Duodenal mucosa (tissue), 2 donors: ENCODE measurements around the gene COL7A1.

Experiments
- H3K27ac ChIP-seq: one replicate; pipeline ENCODE4 v1.7.0; 2013; ENCODE audit warnings: low read depth, low read length
- H3K27me3 ChIP-seq, 2 donors: one replicate each; pipeline ENCODE4 v1.7.0; 2013; ENCODE audit warnings: low read length in 2 of 2, control low read depth in 1 of 2; ENCODE audit not compliant: insufficient read depth in 2 of 2, control insufficient read depth in 1 of 2
- H3K36me3 ChIP-seq, 2 donors: one replicate each; pipeline ENCODE4 v1.7.0; 2013; ENCODE audit warnings: low read length in 2 of 2, control low read depth in 1 of 2; ENCODE audit not compliant: insufficient read depth in 2 of 2, control insufficient read depth in 1 of 2
- H3K4me1 ChIP-seq, 2 donors: one replicate each; pipeline ENCODE4 v1.7.0; 2013; ENCODE audit warnings: low read length in 2 of 2, control low read depth in 1 of 2; ENCODE audit not compliant: insufficient read depth in 2 of 2, control insufficient read depth in 1 of 2
- H3K4me3 ChIP-seq, 2 donors: one replicate each; pipeline ENCODE4 v1.7.0; 2013; ENCODE audit warnings: low read length in 2 of 2, low read depth in 1 of 2
- H3K9ac ChIP-seq, 2 donors: one replicate each; pipeline ENCODE4 v1.7.0; 2013; ENCODE audit warnings: low read length in 2 of 2, low read depth in 1 of 2
- H3K9me3 ChIP-seq, 2 donors: one replicate each; pipeline ENCODE4 v1.7.0; 2013; ENCODE audit warnings: low read length in 2 of 2, control low read depth in 1 of 2; ENCODE audit not compliant: control insufficient read depth in 1 of 2

COL7A1 gene

GRCh38 chr3:48595075-48595525 lies at the start of gene COL7A1:
COL7A1 (minus strand) TSS chr3:48595329; CDS start chr3:48595159, 170 bp downstream.
- peaks cover 3 to 5% of the 10 kb centered on the region in 2 donors for H3K27me3 ChIP-seq
- no peaks in the 10 kb centered on the region for H3K9me3 ChIP-seq
- peaks cover 10 to 27% of the 10 kb centered on the region in 2 donors for H3K36me3 ChIP-seq
- H3K9ac ChIP-seq: peak within 1 kb of the TSS in 1 of 2 donors; percentile 10
- peak within 1 kb of the TSS; percentile 5 to 59 for H3K4me3 ChIP-seq
- H3K27ac ChIP-seq: no peak within 1 kb of the TSS
- H3K4me1 ChIP-seq: peaks cover 0 to 35% of the 10 kb centered on the region in 2 donors

GRCh38 chr3:48642605-48643004 lies 47.5 kb upstream of the COL7A1 start:
- Histone ChIP-seq H3K27ac (no peak overlapping the region), H3K27me3 (no peaks in the 10 kb centered on the region), H3K36me3 (no peaks in the 10 kb centered on the region), H3K4me1 (no peaks in the 10 kb centered on the region), H3K9me3 (no peaks in the 10 kb centered on the region), H3K9ac (no peak overlapping the region), H3K4me3 (no peak overlapping the region)

GRCh38 chr3:48641396-48641795 lies 46.3 kb upstream of the COL7A1 start:
- no peaks in the 10 kb centered on the region for H3K36me3 ChIP-seq
- no peak overlapping the region for H3K9ac ChIP-seq
- no peaks in the 10 kb centered on the region for H3K9me3 ChIP-seq
- no peak overlapping the region for H3K27ac ChIP-seq
- H3K27me3 ChIP-seq: no peaks in the 10 kb centered on the region
- no peak overlapping the region for H3K4me3 ChIP-seq
- H3K4me1 ChIP-seq: peaks cover 2 to 4% of the 10 kb centered on the region in 2 donors

GRCh38 chr3:48639944-48640606 lies 44.9 kb upstream of the COL7A1 start:
- no peaks in the 10 kb centered on the region for H3K27me3 ChIP-seq
- H3K36me3 ChIP-seq: no peaks in the 10 kb centered on the region
- H3K4me1 ChIP-seq: peaks cover 9 to 11% of the 10 kb centered on the region in 2 donors
- H3K9ac ChIP-seq: no peak overlapping the region
- no peaks in the 10 kb centered on the region for H3K9me3 ChIP-seq
- H3K27ac ChIP-seq: no peak overlapping the region
- no peak overlapping the region for H3K4me3 ChIP-seq

- Histone ChIP-seq H3K4me1 (peaks cover 22 to 25% of the 10 kb centered on the region in 2 donors), H3K27me3 (no peaks in the 10 kb centered on the region), H3K27ac (no peak overlapping the region), H3K9me3 (no peaks in the 10 kb centered on the region), H3K9ac (no peak overlapping the region), H3K4me3 (no peak overlapping the region), H3K36me3 (peaks cover 0 to 13% of the 10 kb centered on the region in 2 donors)
Observed at GRCh38 chr3:48637305-48637704, 42.2 kb upstream of the COL7A1 start.

- Histone ChIP-seq H3K9me3 (no peaks in the 10 kb centered on the region), H3K27me3 (no peaks in the 10 kb centered on the region), H3K4me1 (peaks cover 22 to 25% of the 10 kb centered on the region in 2 donors), H3K9ac (peak overlapping the region; percentile 70 to 73), H3K27ac (peak overlapping the region; percentile 66), H3K4me3 (peak overlapping the region; percentile 86 to 91), H3K36me3 (peaks cover 0 to 21% of the 10 kb centered on the region in 2 donors)
Observed at GRCh38 chr3:48636149-48636655, 41.1 kb upstream of the COL7A1 start.

GRCh38 chr3:48635222-48636021 lies 40.3 kb upstream of the COL7A1 start, which contains the start of gene SLC26A6:
SLC26A6 (minus strand) TSS chr3:48635461; CDS start chr3:48635393, 68 bp downstream.
- Histone ChIP-seq H3K36me3 (peaks cover 0 to 29% of the 10 kb centered on the region in 2 donors), H3K4me1 (peaks cover 22 to 25% of the 10 kb centered on the region in 2 donors), H3K9me3 (no peaks in the 10 kb centered on the region), H3K27me3 (no peaks in the 10 kb centered on the region), H3K9ac (peak within 1 kb of the TSS; percentile 70 to 85), H3K27ac (peak within 1 kb of the TSS; percentile 66), H3K4me3 (peak within 1 kb of the TSS; percentile 86 to 91)

GRCh38 chr3:48634661-48635221 lies 39.6 kb upstream of the COL7A1 start:
- H3K27me3 ChIP-seq: no peaks in the 10 kb centered on the region
- H3K27ac ChIP-seq: peak overlapping the region; percentile 42
- H3K4me3 ChIP-seq: peak overlapping the region; percentile 86 to 91
- peaks cover 22 to 25% of the 10 kb centered on the region in 2 donors for H3K4me1 ChIP-seq
- peak overlapping the region; percentile 70 to 85 for H3K9ac ChIP-seq
- H3K9me3 ChIP-seq: no peaks in the 10 kb centered on the region
- H3K36me3 ChIP-seq: peaks cover 3 to 33% of the 10 kb centered on the region in 2 donors

GRCh38 chr3:48633743-48634142 lies 38.6 kb upstream of the COL7A1 start:
- Histone ChIP-seq H3K27ac (no peak overlapping the region), H3K4me3 (peak overlapping the region in 1 of 2 donors; percentile 86), H3K9ac (peak overlapping the region in 1 of 2 donors; percentile 70), H3K9me3 (no peaks in the 10 kb centered on the region), H3K27me3 (no peaks in the 10 kb centered on the region), H3K4me1 (peaks cover 22 to 25% of the 10 kb centered on the region in 2 donors), H3K36me3 (peaks cover 8 to 40% of the 10 kb centered on the region in 2 donors)
